Lung (tissue), 13 donors: ENCODE data around the gene DEFB118. TPM values are rescaled to one million over a fixed set of nuclear protein-coding genes. Genes with fewer than 3 reads are reported as not detected.

Source experiments
- ATAC-seq: fragments of 200-7000 bp; cut with Tn5 transposase; one replicate; pipeline ENCODE4 v1.9.1; 2020; ENCODE audit warnings: moderate number of reproducible peaks; ENCODE audit not compliant: insufficient read depth, low FRiP score
- DNase-seq, 3 donors: peaks; one replicate each; pipeline ENCODE4 v3.0.0-alpha.2; 2013 to 2017
- H3K27ac ChIP-seq, 2 donors: one replicate each; pipeline ENCODE4 v1.5.1; 2013; ENCODE audit warnings: mild to moderate bottlenecking in 2 of 2, moderate library complexity in 2 of 2, control low read depth in 1 of 2, inconsistent platforms in 1 of 2, low read depth in 1 of 2, low read length in 1 of 2
- H3K27me3 ChIP-seq, 3 donors: one replicate each; pipeline ENCODE4 v1.5.1; 2013; ENCODE audit warnings: low read length in 2 of 3; ENCODE audit not compliant: control insufficient read depth in 3 of 3, insufficient read depth in 3 of 3
- H3K36me3 ChIP-seq, 4 donors: one replicate each; pipeline ENCODE4 v1.5.1; 2013; ENCODE audit warnings: low read length in 4 of 4, mild to moderate bottlenecking in 1 of 4, moderate library complexity in 1 of 4; ENCODE audit not compliant: control insufficient read depth in 4 of 4, insufficient read depth in 4 of 4
- H3K4me1 ChIP-seq, 5 donors: one replicate each; pipeline ENCODE4 v1.5.1; 2013; ENCODE audit warnings: low read length in 5 of 5, mild to moderate bottlenecking in 2 of 5, moderate library complexity in 1 of 5; ENCODE audit not compliant: control insufficient read depth in 5 of 5, insufficient read depth in 5 of 5
- H3K4me3 ChIP-seq: one replicate; pipeline ENCODE4 v1.5.1; 2013; ENCODE audit warnings: mild to moderate bottlenecking, control low read depth, moderate library complexity
- H3K9ac ChIP-seq, 2 donors: one replicate each; pipeline ENCODE4 v1.5.1; 2013; ENCODE audit warnings: low read length in 2 of 2, control low read depth in 1 of 2; ENCODE audit not compliant: insufficient read depth in 1 of 2
- H3K9me3 ChIP-seq, 4 donors: one replicate each; pipeline ENCODE4 v1.5.1; 2013; ENCODE audit warnings: low read length in 3 of 4, mild to moderate bottlenecking in 1 of 4, moderate library complexity in 1 of 4; ENCODE audit not compliant: control insufficient read depth in 4 of 4, insufficient read depth in 3 of 4
- CTCF ChIP-seq: IDR thresholded peaks from 2 replicates; pipeline ENCODE4 v1.5.1; 2012; ENCODE audit warnings: mild to moderate bottlenecking; ENCODE audit errors: control extremely low read depth, extremely low read depth
- WGBS, 2 donors: extraction: QIAGEN DNeasy Blood & Tissue Kit; methylation state at CpG; one replicate each; pipeline ENCODE4 v1.1.7; 2013; 5-methylcytosine and 5-hydroxymethylcytosine counted together
- polyA plus RNA-seq, 2 donors: library from polyadenylated mRNA; stranded (reverse); fragments of 200-250 nt; gene quantifications; one replicate each; pipeline ENCODE4 v1.2.1, GENCODE V29; 2013
- small RNA-seq: library from RNA; depleted of rRNA; stranded (forward); fragments of <200 nt; gene quantifications from one replicate; pipeline ENCODE3, GENCODE V24; 2014; ENCODE audit warnings: low replicate concordance
- total RNA-seq, 2 donors: library from RNA; depleted of rRNA in 1 of 2; stranded (reverse); fragments of >200 nt in 1 of 2; gene quantifications; one replicate each; pipeline ENCODE4 v1.2.1, GENCODE V29; 2014 to 2021
- donor health status: control.
- donor health status: control.
- donor health status: Bipolar disorder and iron deficiency.
- donor health status: healthy.
- donor health status: DM: yes; HTN: yes; CAD: no.

Gene DEFB118
- total and polyA plus RNA-seq, 4 donors: not detected

DNA sequence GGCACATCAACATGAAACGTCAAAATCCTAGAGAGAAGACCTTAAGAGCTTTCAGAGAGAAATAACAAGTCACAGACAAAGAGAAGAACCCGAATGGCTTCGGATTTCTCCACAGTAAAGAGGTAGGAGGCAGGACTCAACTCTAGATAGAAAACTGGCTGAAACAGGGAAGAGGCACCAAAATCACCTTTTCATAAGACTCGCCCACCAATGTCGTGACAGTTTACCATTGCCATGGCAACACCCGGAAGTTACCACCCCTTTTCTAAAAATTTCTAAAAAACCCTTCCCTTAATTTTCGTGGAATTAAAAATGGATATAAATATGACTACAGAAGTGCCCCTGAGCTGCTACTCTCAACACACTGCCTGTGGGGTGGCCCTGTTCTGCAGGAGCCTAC is 49.9 kb downstream of the DEFB118 start:
- ATAC-seq: no peak
- TF ChIP-seq CTCF: no peak
- 84 to 87% methylated on average over 7 of the region's 7 CpGs for WGBS, 2 donors

More for the DNA sequence above, 49.9 kb downstream of the DEFB118 start:
- Histone ChIP-seq H3K9ac (no peak overlapping the region), H3K27ac (no peak overlapping the region), H3K36me3 (no peaks in the 10 kb centered on the region), H3K27me3 (no peaks in the 10 kb centered on the region), H3K9me3 (no peaks in the 10 kb centered on the region), H3K4me1 (no peaks in the 10 kb centered on the region), H3K4me3 (no peak overlapping the region)
- no peak for DNase-seq

Small RNA genes lying within 50 kb of the gene (small RNA-seq; reads per million reads assigned to genes)
- gene DEFB117 (not detected), gene RF00561 (not detected), gene RNA5SP480 (not detected)

Other genes with a start within 250 kb of the DEFB118 start
- not detected for gene DEFB115, start 110.9 kb upstream of the DEFB118 start, total RNA-seq
- not detected for gene DEFB115, start 110.9 kb upstream of the DEFB118 start, polyA plus RNA-seq
- not detected for gene DEFB116, start 60.0 kb upstream of the DEFB118 start, total RNA-seq
- not detected for gene DEFB116, start 60.0 kb upstream of the DEFB118 start, polyA plus RNA-seq
- not detected for gene DEFB119, start 22.0 kb downstream of the DEFB118 start, total RNA-seq
- gene DEFB119, start 22.0 kb downstream of the DEFB118 start, polyA plus RNA-seq: not detected
- not detected for gene DEFB121, start 37.6 kb downstream of the DEFB118 start, total RNA-seq
- gene DEFB121, start 37.6 kb downstream of the DEFB118 start, polyA plus RNA-seq: not detected
- not detected for gene DEFB123, start 72.0 kb downstream of the DEFB118 start, total RNA-seq
- not detected for gene DEFB123, start 72.0 kb downstream of the DEFB118 start, polyA plus RNA-seq
- not detected for gene DEFB124, start 106.5 kb downstream of the DEFB118 start, total RNA-seq
- gene DEFB124, start 106.5 kb downstream of the DEFB118 start, polyA plus RNA-seq: under 1 TPM in 1 of 2 donors, not detected in 1; 0.18 TPM
- 1 to 10 TPM; 1.7 to 7.1 TPM for gene REM1, start 106.7 kb downstream of the DEFB118 start, total RNA-seq
- gene REM1, start 106.7 kb downstream of the DEFB118 start, polyA plus RNA-seq: 1 to 10 TPM; 1.3 to 1.7 TPM
- 100 to 1,000 TPM in 1 of 2 donors, 10 to 100 TPM in 1; 53.5 to 237 TPM for gene HM13, start 145.8 kb downstream of the DEFB118 start, total RNA-seq
- 100 to 1,000 TPM; 173 to 249 TPM for gene HM13, start 145.8 kb downstream of the DEFB118 start, polyA plus RNA-seq
- gene ID1, start 236.7 kb downstream of the DEFB118 start, total RNA-seq: 100 to 1,000 TPM; 251 to 389 TPM
- 100 to 1,000 TPM; 299 to 824 TPM for gene ID1, start 236.7 kb downstream of the DEFB118 start, polyA plus RNA-seq